H9 (cell line): ENCODE results near the gene ADAMTS8. TPM values are rescaled to one million over a fixed set of nuclear protein-coding genes. Genes with fewer than 3 reads are reported as not detected.

Experiments
- DNase-seq: peaks from one replicate; pipeline ENCODE4 v3.0.0-alpha.2; 2017
- H2AFZ ChIP-seq: one replicate; pipeline ENCODE4 v1.6.1; 2013; ENCODE audit warnings: mild to moderate bottlenecking, low read length, control low read depth, moderate library complexity
- H2AK5ac ChIP-seq: 2 replicates; pipeline ENCODE4 v1.6.1; 2013; ENCODE audit warnings: low read length, control low read depth, mixed read lengths; ENCODE audit not compliant: insufficient read length
- H2BK120ac ChIP-seq: one replicate; pipeline ENCODE4 v1.6.1; 2013; ENCODE audit warnings: low read depth, mild to moderate bottlenecking, low read length, control low read depth, inconsistent platforms; ENCODE audit not compliant: poor library complexity, severe bottlenecking
- H2BK12ac ChIP-seq: 2 replicates; pipeline ENCODE4 v1.6.1; 2013; ENCODE audit warnings: low read length, control low read depth, mixed read lengths, low read depth; ENCODE audit not compliant: insufficient read length
- H2BK15ac ChIP-seq: 2 replicates; pipeline ENCODE4 v1.6.1; 2013; ENCODE audit warnings: low read depth, low read length, control low read depth
- H2BK20ac ChIP-seq: one replicate; pipeline ENCODE4 v1.6.1; 2013; ENCODE audit warnings: low read depth, mild to moderate bottlenecking, low read length, control low read depth, inconsistent platforms; ENCODE audit not compliant: poor library complexity, severe bottlenecking
- H2BK5ac ChIP-seq: 2 replicates; pipeline ENCODE4 v1.6.1; 2013; ENCODE audit warnings: low read length, control low read depth, mixed read lengths; ENCODE audit not compliant: insufficient read length
- H3K14ac ChIP-seq: 2 replicates; pipeline ENCODE4 v1.6.1; 2013; ENCODE audit warnings: low read length, control low read depth; ENCODE audit not compliant: insufficient read depth
- H3K18ac ChIP-seq: 2 replicates; pipeline ENCODE4 v1.6.1; 2013; ENCODE audit warnings: low read depth, mild to moderate bottlenecking, mixed read lengths, low read length, control low read depth; ENCODE audit not compliant: insufficient read length
- H3K23ac ChIP-seq: 2 replicates; pipeline ENCODE4 v1.6.1; 2013; ENCODE audit warnings: low read length, control low read depth, mixed read lengths, low read depth; ENCODE audit not compliant: insufficient read length
- H3K23me2 ChIP-seq: 2 replicates; pipeline ENCODE4 v1.6.1; 2013; ENCODE audit warnings: low read depth, mild to moderate bottlenecking, mixed read lengths, low read length, control low read depth; ENCODE audit not compliant: insufficient read length, poor library complexity, severe bottlenecking
- H3K27ac ChIP-seq: 2 replicates; pipeline ENCODE4 v1.5.1; 2013; ENCODE audit warnings: low read length, control low read depth, mixed read lengths, low read depth; ENCODE audit not compliant: insufficient read length
- H3K27me3 ChIP-seq: 2 replicates; pipeline ENCODE4 v1.6.1; 2013; ENCODE audit warnings: low read length, control low read depth, inconsistent platforms; ENCODE audit not compliant: insufficient read depth
- H3K4ac ChIP-seq: 2 replicates; pipeline ENCODE4 v1.6.1; 2013; ENCODE audit warnings: low read depth, mild to moderate bottlenecking, control low read depth, inconsistent platforms, low read length, moderate library complexity
- H3K4me1 ChIP-seq: 2 replicates; pipeline ENCODE4 v1.6.1; 2013; ENCODE audit warnings: low read length, control low read depth, inconsistent platforms; ENCODE audit not compliant: insufficient read depth
- H3K4me2 ChIP-seq: 2 replicates; pipeline ENCODE4 v1.6.1; 2013; ENCODE audit warnings: low read length, control low read depth, mixed read lengths; ENCODE audit not compliant: insufficient read length, insufficient read depth
- H3K56ac ChIP-seq: 2 replicates; pipeline ENCODE4 v1.6.1; 2013; ENCODE audit warnings: low read depth, mild to moderate bottlenecking, mixed read lengths, low read length, control low read depth; ENCODE audit not compliant: insufficient read length
- H3K79me1 ChIP-seq: 2 replicates; pipeline ENCODE4 v1.6.1; 2013; ENCODE audit warnings: low read depth, mild to moderate bottlenecking, moderate library complexity, low read length, control low read depth, inconsistent platforms; ENCODE audit not compliant: insufficient read depth, poor library complexity, severe bottlenecking
- H3K79me2 ChIP-seq: 2 replicates; pipeline ENCODE4 v1.6.1; 2013; ENCODE audit warnings: low read length, control low read depth, inconsistent platforms; ENCODE audit not compliant: insufficient read depth
- H3K9ac ChIP-seq: 2 replicates; pipeline ENCODE4 v1.6.1; 2013; ENCODE audit warnings: low read length, control low read depth, mixed read lengths; ENCODE audit not compliant: insufficient read length; ENCODE audit errors: extremely low read depth
- H3K9me3 ChIP-seq: one replicate; pipeline ENCODE4 v1.6.1; 2013; ENCODE audit warnings: low read depth, low read length, inconsistent platforms; ENCODE audit not compliant: control insufficient read depth
- H3T11ph ChIP-seq: one replicate; pipeline ENCODE4 v1.6.1; 2013; ENCODE audit warnings: mild to moderate bottlenecking, low read length, control low read depth, inconsistent platforms
- H4K20me1 ChIP-seq: one replicate; pipeline ENCODE4 v1.6.1; 2013; ENCODE audit not compliant: control insufficient read depth, insufficient read length, insufficient read depth
- H4K5ac ChIP-seq: 2 replicates; pipeline ENCODE4 v1.6.1; 2013; ENCODE audit warnings: low read depth, mild to moderate bottlenecking, mixed read lengths, low read length, control low read depth; ENCODE audit not compliant: insufficient read length
- H4K8ac ChIP-seq: replicated peaks from 2 replicates; pipeline ENCODE4 v1.6.1; 2013; ENCODE audit warnings: low read length, control low read depth, mixed read lengths, low read depth; ENCODE audit not compliant: insufficient read length
- H4K91ac ChIP-seq: 2 replicates; pipeline ENCODE4 v1.6.1; 2013; ENCODE audit warnings: low read depth, mild to moderate bottlenecking, moderate library complexity, mixed read lengths, low read length, control low read depth; ENCODE audit not compliant: insufficient read length
- H3K27ac Mint-ChIP-seq, 3 experiments: 2 replicates in 2 of 3; 3 replicates in 1 of 3; pipeline ENCODE4 v1.8.0; 2020 to 2021; ENCODE audit warnings: mixed read lengths in 3 of 3, mild to moderate bottlenecking in 1 of 3, moderate library complexity in 1 of 3
- H3K27me3 Mint-ChIP-seq: 2 replicates; pipeline ENCODE4 v1.8.0; 2021; ENCODE audit warnings: low read depth, mild to moderate bottlenecking, moderate library complexity, mixed read lengths
- H3K36me3 Mint-ChIP-seq, 3 experiments: 2 replicates in 2 of 3; 3 replicates in 1 of 3; pipeline ENCODE4 v1.8.0; 2020 to 2021; ENCODE audit warnings: low read depth in 3 of 3, mixed read lengths in 3 of 3; ENCODE audit not compliant: insufficient read depth in 1 of 3
- H3K4me1 Mint-ChIP-seq, 2 experiments: 2 replicates each; pipeline ENCODE4 v1.8.0; 2020; ENCODE audit warnings: mixed read lengths in 2 of 2
- H3K4me3 Mint-ChIP-seq, 2 experiments: 2 replicates in 1 of 2; 3 replicates in 1 of 2; pipeline ENCODE4 v1.8.0; 2020 to 2021; ENCODE audit warnings: mild to moderate bottlenecking in 2 of 2, mixed read lengths in 2 of 2, moderate library complexity in 1 of 2
- H3K9me3 Mint-ChIP-seq, 2 experiments: 2 replicates in 1 of 2; 3 replicates in 1 of 2; pipeline ENCODE4 v1.8.0; 2020; ENCODE audit warnings: mild to moderate bottlenecking in 2 of 2, mixed read lengths in 2 of 2, moderate library complexity in 1 of 2
- CTCF ChIP-seq: fragments of 200-600 bp; sonication (generic); conservative IDR thresholded peaks from 3 replicates; pipeline ENCODE4 v1.8.0; 2021; ENCODE audit warnings: antibody characterized with exemption, mild to moderate bottlenecking
- WGBS: extraction: QIAGEN DNeasy Blood & Tissue Kit; methylation state at CpG from one replicate; pipeline ENCODE4 v1.1.7; 2013; ENCODE audit warnings: missing lambda C conversion rate, low lambda C conversion rate, mixed read lengths; ENCODE audit not compliant: insufficient read length; ENCODE audit errors: extremely low coverage; 5-methylcytosine and 5-hydroxymethylcytosine counted together
- total RNA-seq: library from RNA; stranded (reverse); gene quantifications from 2 replicates; pipeline ENCODE4 v1.2.1, GENCODE V29; 2021

ADAMTS8 gene
- total RNA-seq, 1 experiment from 2014 or later, result 5.0 TPM

GRCh38 chr11:130437848-130438247 lies 9.4 kb upstream of the ADAMTS8 start:
- no peak overlapping the region for H2BK120ac ChIP-seq
- Mint-ChIP-seq H3K4me3 (no peak overlapping the region), H3K36me3 (no peaks in the 10 kb centered on the region), H3K9me3 (no peaks in the 10 kb centered on the region; a peak in 2 of 5 replicates), H3K27me3 (peaks cover 39% of the 10 kb centered on the region), H3K4me1 (no peaks in the 10 kb centered on the region), H3K27ac (no peak overlapping the region)
- H3K9ac ChIP-seq, result no peak overlapping the region
- no peak overlapping the region for H2BK20ac ChIP-seq
- H4K20me1 ChIP-seq, result no peaks in the 10 kb centered on the region
- no peak overlapping the region for H3T11ph ChIP-seq
- H4K91ac ChIP-seq, result no peak overlapping the region
- H3K56ac ChIP-seq, result no peak overlapping the region
- H3K27me3 ChIP-seq, result no peaks in the 10 kb centered on the region
- H4K5ac ChIP-seq, result no peak overlapping the region
- H2BK5ac ChIP-seq, result no peak overlapping the region
- H2BK12ac ChIP-seq, result no peak overlapping the region
- no peaks in the 10 kb centered on the region for H3K4me1 ChIP-seq
- peaks cover 4% of the 10 kb centered on the region for H3K23me2 ChIP-seq
- WGBS, result no CpG with 5 or more reads among the region's 7 CpGs
- TF ChIP-seq CTCF, result no peak
- H3K18ac ChIP-seq, result no peak overlapping the region
- H2AK5ac ChIP-seq, result no peak overlapping the region
- no peak for DNase-seq
- no peak overlapping the region for H3K4ac ChIP-seq
- H2BK15ac ChIP-seq, result no peak overlapping the region
- H3K79me1 ChIP-seq, result no peaks in the 10 kb centered on the region
- no peak overlapping the region for H3K23ac ChIP-seq
- H3K79me2 ChIP-seq, result no peaks in the 10 kb centered on the region
- no peak overlapping the region for H4K8ac ChIP-seq
- H3K9me3 ChIP-seq, result no peaks in the 10 kb centered on the region
- H3K27ac ChIP-seq, result no peak overlapping the region
- no peak overlapping the region for H2AFZ ChIP-seq
- no peak overlapping the region for H3K4me2 ChIP-seq
- H3K14ac ChIP-seq, result no peak overlapping the region; the same call in 1 of the 2 replicates
